GM23338 (cell line): ENCODE results near the gene RASIP1. TPM values are rescaled to one million over a fixed set of nuclear protein-coding genes. Genes with fewer than 3 reads are reported as not detected.

Source experiments
- ATAC-seq: fragments of 200-7000 bp; cut with Tn5 transposase; 3 replicates; pipeline ENCODE4 v1.9.1; 2020
- DNase-seq: peaks from one replicate; pipeline ENCODE4 v3.0.0-alpha.2; 2015; ENCODE audit warnings: low spot score
- H2AFZ ChIP-seq: fragments of 200-600 bp; sonication (generic); 2 replicates; pipeline ENCODE4 v1.8.0; 2016; ENCODE audit warnings: antibody characterized with exemption, mild to moderate bottlenecking, moderate library complexity
- H3F3A ChIP-seq: fragments of 200-600 bp; sonication (generic); replicated peaks from 2 replicates; pipeline ENCODE4 v1.8.0; 2017; ENCODE audit warnings: antibody characterized with exemption, mixed run types, low read depth
- H3K27ac ChIP-seq: fragments of 200-600 bp; sonication (generic); 2 replicates; pipeline ENCODE4 v1.6.1; 2016; ENCODE audit warnings: low read depth
- H3K27me3 ChIP-seq: fragments of 200-600 bp; sonication (generic); 2 replicates; pipeline ENCODE4 v1.8.0; 2016; ENCODE audit warnings: mild to moderate bottlenecking, mixed run types, moderate library complexity; ENCODE audit not compliant: insufficient read depth
- H3K36me3 ChIP-seq: fragments of 200-600 bp; sonication (generic); 2 replicates; pipeline ENCODE4 v1.8.0; 2016; ENCODE audit warnings: mild to moderate bottlenecking; ENCODE audit not compliant: insufficient read depth
- H3K4me1 ChIP-seq: fragments of 200-600 bp; sonication (generic); 2 replicates; pipeline ENCODE4 v1.8.0; 2016; ENCODE audit warnings: mild to moderate bottlenecking, moderate library complexity; ENCODE audit not compliant: insufficient read depth
- H3K4me2 ChIP-seq: fragments of 200-600 bp; sonication (generic); 2 replicates; pipeline ENCODE4 v1.7.1; 2017; ENCODE audit warnings: mixed run types
- H3K4me3 ChIP-seq: fragments of 200-600 bp; sonication (generic); 2 replicates; pipeline ENCODE4 v1.6.1; 2016; ENCODE audit warnings: mixed run types
- H3K79me2 ChIP-seq: fragments of 200-600 bp; sonication (generic); replicated peaks from 2 replicates; pipeline ENCODE4 v1.8.0; 2017; ENCODE audit warnings: mild to moderate bottlenecking; ENCODE audit not compliant: insufficient read depth
- H3K9me2 ChIP-seq: fragments of 200-600 bp; sonication (generic); 2 replicates; pipeline ENCODE4 v1.8.0; 2017; ENCODE audit not compliant: insufficient read depth
- H4K20me1 ChIP-seq: fragments of 200-600 bp; sonication (generic); replicated peaks from 2 replicates; pipeline ENCODE4 v1.8.0; 2017; ENCODE audit warnings: mild to moderate bottlenecking; ENCODE audit not compliant: insufficient read depth
- H3K27ac Mint-ChIP-seq: 2 replicates; pipeline ENCODE4 v1.8.0; 2020; ENCODE audit warnings: inconsistent platforms, mild to moderate bottlenecking, moderate library complexity, mixed read lengths
- H3K27me3 Mint-ChIP-seq: 3 replicates; pipeline ENCODE4 v1.8.0; 2022; ENCODE audit warnings: low read depth, mild to moderate bottlenecking, moderate library complexity, mixed read lengths, inconsistent platforms; ENCODE audit not compliant: insufficient read depth, poor library complexity
- H3K36me3 Mint-ChIP-seq: 3 replicates; pipeline ENCODE4 v1.8.0; 2021; ENCODE audit warnings: low read depth, mild to moderate bottlenecking, inconsistent platforms, moderate library complexity, mixed read lengths
- H3K4me1 Mint-ChIP-seq: 3 replicates; pipeline ENCODE4 v1.8.0; 2020; ENCODE audit warnings: mild to moderate bottlenecking, inconsistent platforms, mixed read lengths
- H3K4me3 Mint-ChIP-seq: 3 replicates; pipeline ENCODE4 v1.8.0; 2021; ENCODE audit warnings: moderate library complexity, mild to moderate bottlenecking, inconsistent platforms, mixed read lengths
- H3K9me3 Mint-ChIP-seq: 3 replicates; pipeline ENCODE4 v1.8.0; 2020; ENCODE audit warnings: moderate library complexity, mild to moderate bottlenecking, inconsistent platforms, mixed read lengths
- CREB1 ChIP-seq: fragments of 250-450 bp; sonication (Bioruptor Pico); IDR thresholded peaks from 2 replicates; pipeline ENCODE4 v1.5.0; 2020; ENCODE audit warnings: low read depth, mild to moderate bottlenecking, moderate library complexity
- EZH2 ChIP-seq: fragments of 200-600 bp; sonication (generic); IDR thresholded peaks from one replicate; pipeline ENCODE4 v1.8.0; 2017; ENCODE audit warnings: antibody characterized with exemption, mild to moderate bottlenecking, low read depth; ENCODE audit not compliant: unreplicated experiment
- EZH2phosphoT487 ChIP-seq: fragments of 200-600 bp; sonication (generic); IDR thresholded peaks from one replicate; pipeline ENCODE4 v1.8.1; 2018; ENCODE audit warnings: antibody characterized with exemption; ENCODE audit not compliant: unreplicated experiment
- JUNB ChIP-seq: IDR thresholded peaks from one replicate; pipeline ENCODE4 v1.6.1; 2016; ENCODE audit warnings: antibody characterized with exemption; ENCODE audit not compliant: unreplicated experiment
- NANOG ChIP-seq: IDR thresholded peaks from 2 replicates; pipeline ENCODE4 v1.6.1; 2016; ENCODE audit warnings: antibody characterized with exemption, borderline replicate concordance
- POLR2AphosphoS5 ChIP-seq: IDR thresholded peaks from 2 replicates; pipeline ENCODE4 v1.6.1; 2016; ENCODE audit warnings: antibody characterized with exemption, low read depth
- STAT1 ChIP-seq: IDR thresholded peaks from one replicate; pipeline ENCODE4 v1.6.1; 2016; ENCODE audit warnings: antibody characterized with exemption; ENCODE audit not compliant: unreplicated experiment
- ZNF114 ChIP-seq: fragments of 250-450 bp; sonication (Bioruptor Pico); IDR thresholded peaks from 2 replicates; pipeline ENCODE4 v1.5.0; 2020; ENCODE audit warnings: mild to moderate bottlenecking, moderate library complexity
- ZNF331 ChIP-seq: fragments of 250-450 bp; sonication (Bioruptor Pico); IDR thresholded peaks from 2 replicates; pipeline ENCODE4 v1.5.0; 2020; ENCODE audit warnings: low read depth, mild to moderate bottlenecking, moderate library complexity
- polyA plus RNA-seq: library from polyadenylated mRNA; unstranded; fragments of >200 nt; fragmentation: Nextera tagmentation; extraction: Ambion mirVana; gene quantifications from 2 replicates; pipeline ENCODE4 v1.2.1, GENCODE V29; 2016
- total RNA-seq: library from RNA; depleted of rRNA; stranded (reverse); fragments of >200 nt; shearing (Covaris generic); gene quantifications from 2 replicates; pipeline ENCODE4 v1.2.3, GENCODE V29; 2014
- TF ChIP-seq, protein P1 (sequence below): fragments of 250-450 bp; sonication (Bioruptor Pico); IDR thresholded peaks from 2 replicates; pipeline ENCODE4 v1.5.0; 2020; ENCODE audit warnings: mild to moderate bottlenecking, moderate library complexity
- TF ChIP-seq, protein P2 (sequence below): IDR thresholded peaks from 2 replicates; pipeline ENCODE4 v1.6.1; 2016; ENCODE audit warnings: antibody characterized with exemption
- TF ChIP-seq, protein P3 (sequence below): IDR thresholded peaks from one replicate; pipeline ENCODE4 v1.6.1; 2018; ENCODE audit warnings: antibody characterized with exemption; ENCODE audit not compliant: unreplicated experiment
- TF ChIP-seq, protein P4 (sequence below), 2 experiments: fragments of 200-600 bp in 1 of 2; sonication (generic) in 1 of 2; conservative IDR thresholded peaks; 2 replicates each; pipeline versions ENCODE4 v1.5.1 to v1.6.1; 2016 to 2017; ENCODE audit warnings: antibody characterized with exemption in 2 of 2, low read depth in 2 of 2, mild to moderate bottlenecking in 2 of 2, moderate library complexity in 1 of 2

RASIP1 gene
- total and polyA plus RNA-seq, 2 experiments from 2014 or later: 9.2 to 14.8 TPM

DNA sequence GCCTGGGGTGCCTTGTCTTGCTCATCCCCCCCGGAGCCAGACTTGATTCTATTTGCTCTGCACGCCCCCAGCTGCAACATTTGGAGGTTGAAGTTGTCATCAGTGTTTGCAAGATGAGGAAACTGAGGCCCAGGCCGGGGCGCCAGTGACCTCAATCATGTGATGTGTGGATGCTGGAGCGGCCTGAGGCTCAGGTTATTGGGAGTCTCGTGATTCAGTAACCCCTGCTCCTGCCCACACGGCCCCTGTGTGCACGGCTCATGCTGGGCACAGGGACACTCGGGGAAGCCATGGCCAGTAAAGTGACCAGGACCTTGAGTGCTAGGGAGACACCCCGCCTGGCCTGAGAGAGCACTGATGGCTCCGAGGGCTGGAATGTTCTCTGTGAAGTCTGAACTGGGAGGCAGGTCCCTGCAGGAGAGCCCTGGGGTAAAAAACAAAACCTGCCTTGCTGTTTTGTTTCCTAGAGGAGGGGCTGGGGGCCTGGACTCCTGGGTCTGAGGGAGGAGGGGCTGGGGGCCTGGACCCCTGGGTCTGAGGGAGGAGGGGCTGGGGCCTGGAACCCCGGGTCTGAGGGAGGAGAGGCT lies 16.8 kb upstream of the RASIP1 start:
- Histone ChIP-seq H3K27ac (no peak overlapping the region), H4K20me1 (no peaks in the 10 kb centered on the region), H3K79me2 (peaks cover under 1% of the 10 kb centered on the region; the same call in 1 of the 2 replicates), H3K4me1 (peaks cover 37% of the 10 kb centered on the region), H3K4me2 (no peak overlapping the region), H3F3A (peaks cover 6% of the 10 kb centered on the region; the same call in 1 of the 2 replicates), H3K9me2 (no peaks in the 10 kb centered on the region), H3K36me3 (no peaks in the 10 kb centered on the region), H3K27me3 (no peaks in the 10 kb centered on the region), H2AFZ (no peak overlapping the region), H3K4me3 (no peak overlapping the region)
- H3K27me3 Mint-ChIP-seq: peaks cover 36% of the 10 kb centered on the region
- H3K27ac Mint-ChIP-seq: no peak overlapping the region; the same call in 1 of the 2 replicates
- peaks cover 38% of the 10 kb centered on the region for H3K4me1 Mint-ChIP-seq
- peaks cover 4% of the 10 kb centered on the region; the same call in 2 of the 3 replicates for H3K36me3 Mint-ChIP-seq
- no peaks in the 10 kb centered on the region; the same call in 1 of the 3 replicates for H3K9me3 Mint-ChIP-seq
- H3K4me3 Mint-ChIP-seq: no peak overlapping the region; the same call in 2 of the 3 replicates
- no peak for ATAC-seq
- no peak for DNase-seq
- TF ChIP-seq POLR2AphosphoS5 (no peak), STAT1 (no peak), EZH2phosphoT487 (no peak), JUNB (no peak), NANOG (no peak), ZNF114 (CRISPR knock-in tag) (no peak), ZNF331 (no peak), CREB1 (CRISPR knock-in tag) (no peak), EZH2 (no peak)
- TF ChIP-seq, protein P1, sequence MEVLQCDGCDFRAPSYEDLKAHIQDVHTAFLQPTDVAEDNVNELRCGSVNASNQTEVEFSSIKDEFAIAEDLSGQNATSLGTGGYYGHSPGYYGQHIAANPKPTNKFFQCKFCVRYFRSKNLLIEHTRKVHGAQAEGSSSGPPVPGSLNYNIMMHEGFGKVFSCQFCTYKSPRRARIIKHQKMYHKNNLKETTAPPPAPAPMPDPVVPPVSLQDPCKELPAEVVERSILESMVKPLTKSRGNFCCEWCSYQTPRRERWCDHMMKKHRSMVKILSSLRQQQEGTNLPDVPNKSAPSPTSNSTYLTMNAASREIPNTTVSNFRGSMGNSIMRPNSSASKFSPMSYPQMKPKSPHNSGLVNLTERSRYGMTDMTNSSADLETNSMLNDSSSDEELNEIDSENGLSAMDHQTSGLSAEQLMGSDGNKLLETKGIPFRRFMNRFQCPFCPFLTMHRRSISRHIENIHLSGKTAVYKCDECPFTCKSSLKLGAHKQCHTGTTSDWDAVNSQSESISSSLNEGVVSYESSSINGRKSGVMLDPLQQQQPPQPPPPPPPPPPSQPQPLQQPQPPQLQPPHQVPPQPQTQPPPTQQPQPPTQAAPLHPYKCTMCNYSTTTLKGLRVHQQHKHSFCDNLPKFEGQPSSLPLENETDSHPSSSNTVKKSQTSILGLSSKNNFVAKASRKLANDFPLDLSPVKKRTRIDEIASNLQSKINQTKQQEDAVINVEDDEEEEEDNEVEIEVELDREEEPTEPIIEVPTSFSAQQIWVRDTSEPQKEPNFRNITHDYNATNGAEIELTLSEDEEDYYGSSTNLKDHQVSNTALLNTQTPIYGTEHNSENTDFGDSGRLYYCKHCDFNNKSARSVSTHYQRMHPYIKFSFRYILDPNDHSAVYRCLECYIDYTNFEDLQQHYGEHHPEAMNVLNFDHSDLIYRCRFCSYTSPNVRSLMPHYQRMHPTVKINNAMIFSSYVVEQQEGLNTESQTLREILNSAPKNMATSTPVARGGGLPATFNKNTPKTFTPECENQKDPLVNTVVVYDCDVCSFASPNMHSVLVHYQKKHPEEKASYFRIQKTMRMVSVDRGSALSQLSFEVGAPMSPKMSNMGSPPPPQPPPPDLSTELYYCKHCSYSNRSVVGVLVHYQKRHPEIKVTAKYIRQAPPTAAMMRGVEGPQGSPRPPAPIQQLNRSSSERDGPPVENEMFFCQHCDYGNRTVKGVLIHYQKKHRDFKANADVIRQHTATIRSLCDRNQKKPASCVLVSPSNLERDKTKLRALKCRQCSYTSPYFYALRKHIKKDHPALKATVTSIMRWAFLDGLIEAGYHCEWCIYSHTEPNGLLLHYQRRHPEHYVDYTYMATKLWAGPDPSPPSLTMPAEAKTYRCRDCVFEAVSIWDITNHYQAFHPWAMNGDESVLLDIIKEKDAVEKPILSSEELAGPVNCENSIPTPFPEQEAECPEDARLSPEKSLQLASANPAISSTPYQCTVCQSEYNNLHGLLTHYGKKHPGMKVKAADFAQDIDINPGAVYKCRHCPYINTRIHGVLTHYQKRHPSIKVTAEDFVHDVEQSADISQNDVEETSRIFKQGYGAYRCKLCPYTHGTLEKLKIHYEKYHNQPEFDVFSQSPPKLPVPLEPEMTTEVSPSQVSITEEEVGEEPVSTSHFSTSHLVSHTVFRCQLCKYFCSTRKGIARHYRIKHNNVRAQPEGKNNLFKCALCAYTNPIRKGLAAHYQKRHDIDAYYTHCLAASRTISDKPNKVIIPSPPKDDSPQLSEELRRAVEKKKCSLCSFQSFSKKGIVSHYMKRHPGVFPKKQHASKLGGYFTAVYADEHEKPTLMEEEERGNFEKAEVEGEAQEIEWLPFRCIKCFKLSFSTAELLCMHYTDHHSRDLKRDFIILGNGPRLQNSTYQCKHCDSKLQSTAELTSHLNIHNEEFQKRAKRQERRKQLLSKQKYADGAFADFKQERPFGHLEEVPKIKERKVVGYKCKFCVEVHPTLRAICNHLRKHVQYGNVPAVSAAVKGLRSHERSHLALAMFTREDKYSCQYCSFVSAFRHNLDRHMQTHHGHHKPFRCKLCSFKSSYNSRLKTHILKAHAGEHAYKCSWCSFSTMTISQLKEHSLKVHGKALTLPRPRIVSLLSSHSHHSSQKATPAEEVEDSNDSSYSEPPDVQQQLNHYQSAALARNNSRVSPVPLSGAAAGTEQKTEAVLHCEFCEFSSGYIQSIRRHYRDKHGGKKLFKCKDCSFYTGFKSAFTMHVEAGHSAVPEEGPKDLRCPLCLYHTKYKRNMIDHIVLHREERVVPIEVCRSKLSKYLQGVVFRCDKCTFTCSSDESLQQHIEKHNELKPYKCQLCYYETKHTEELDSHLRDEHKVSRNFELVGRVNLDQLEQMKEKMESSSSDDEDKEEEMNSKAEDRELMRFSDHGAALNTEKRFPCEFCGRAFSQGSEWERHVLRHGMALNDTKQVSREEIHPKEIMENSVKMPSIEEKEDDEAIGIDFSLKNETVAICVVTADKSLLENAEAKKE (CRISPR knock-in tag): no peak
- TF ChIP-seq, protein P2, sequence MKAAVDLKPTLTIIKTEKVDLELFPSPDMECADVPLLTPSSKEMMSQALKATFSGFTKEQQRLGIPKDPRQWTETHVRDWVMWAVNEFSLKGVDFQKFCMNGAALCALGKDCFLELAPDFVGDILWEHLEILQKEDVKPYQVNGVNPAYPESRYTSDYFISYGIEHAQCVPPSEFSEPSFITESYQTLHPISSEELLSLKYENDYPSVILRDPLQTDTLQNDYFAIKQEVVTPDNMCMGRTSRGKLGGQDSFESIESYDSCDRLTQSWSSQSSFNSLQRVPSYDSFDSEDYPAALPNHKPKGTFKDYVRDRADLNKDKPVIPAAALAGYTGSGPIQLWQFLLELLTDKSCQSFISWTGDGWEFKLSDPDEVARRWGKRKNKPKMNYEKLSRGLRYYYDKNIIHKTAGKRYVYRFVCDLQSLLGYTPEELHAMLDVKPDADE: no peak
- TF ChIP-seq, protein P3, sequence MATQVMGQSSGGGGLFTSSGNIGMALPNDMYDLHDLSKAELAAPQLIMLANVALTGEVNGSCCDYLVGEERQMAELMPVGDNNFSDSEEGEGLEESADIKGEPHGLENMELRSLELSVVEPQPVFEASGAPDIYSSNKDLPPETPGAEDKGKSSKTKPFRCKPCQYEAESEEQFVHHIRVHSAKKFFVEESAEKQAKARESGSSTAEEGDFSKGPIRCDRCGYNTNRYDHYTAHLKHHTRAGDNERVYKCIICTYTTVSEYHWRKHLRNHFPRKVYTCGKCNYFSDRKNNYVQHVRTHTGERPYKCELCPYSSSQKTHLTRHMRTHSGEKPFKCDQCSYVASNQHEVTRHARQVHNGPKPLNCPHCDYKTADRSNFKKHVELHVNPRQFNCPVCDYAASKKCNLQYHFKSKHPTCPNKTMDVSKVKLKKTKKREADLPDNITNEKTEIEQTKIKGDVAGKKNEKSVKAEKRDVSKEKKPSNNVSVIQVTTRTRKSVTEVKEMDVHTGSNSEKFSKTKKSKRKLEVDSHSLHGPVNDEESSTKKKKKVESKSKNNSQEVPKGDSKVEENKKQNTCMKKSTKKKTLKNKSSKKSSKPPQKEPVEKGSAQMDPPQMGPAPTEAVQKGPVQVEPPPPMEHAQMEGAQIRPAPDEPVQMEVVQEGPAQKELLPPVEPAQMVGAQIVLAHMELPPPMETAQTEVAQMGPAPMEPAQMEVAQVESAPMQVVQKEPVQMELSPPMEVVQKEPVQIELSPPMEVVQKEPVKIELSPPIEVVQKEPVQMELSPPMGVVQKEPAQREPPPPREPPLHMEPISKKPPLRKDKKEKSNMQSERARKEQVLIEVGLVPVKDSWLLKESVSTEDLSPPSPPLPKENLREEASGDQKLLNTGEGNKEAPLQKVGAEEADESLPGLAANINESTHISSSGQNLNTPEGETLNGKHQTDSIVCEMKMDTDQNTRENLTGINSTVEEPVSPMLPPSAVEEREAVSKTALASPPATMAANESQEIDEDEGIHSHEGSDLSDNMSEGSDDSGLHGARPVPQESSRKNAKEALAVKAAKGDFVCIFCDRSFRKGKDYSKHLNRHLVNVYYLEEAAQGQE: no peak
- TF ChIP-seq, protein P4, sequence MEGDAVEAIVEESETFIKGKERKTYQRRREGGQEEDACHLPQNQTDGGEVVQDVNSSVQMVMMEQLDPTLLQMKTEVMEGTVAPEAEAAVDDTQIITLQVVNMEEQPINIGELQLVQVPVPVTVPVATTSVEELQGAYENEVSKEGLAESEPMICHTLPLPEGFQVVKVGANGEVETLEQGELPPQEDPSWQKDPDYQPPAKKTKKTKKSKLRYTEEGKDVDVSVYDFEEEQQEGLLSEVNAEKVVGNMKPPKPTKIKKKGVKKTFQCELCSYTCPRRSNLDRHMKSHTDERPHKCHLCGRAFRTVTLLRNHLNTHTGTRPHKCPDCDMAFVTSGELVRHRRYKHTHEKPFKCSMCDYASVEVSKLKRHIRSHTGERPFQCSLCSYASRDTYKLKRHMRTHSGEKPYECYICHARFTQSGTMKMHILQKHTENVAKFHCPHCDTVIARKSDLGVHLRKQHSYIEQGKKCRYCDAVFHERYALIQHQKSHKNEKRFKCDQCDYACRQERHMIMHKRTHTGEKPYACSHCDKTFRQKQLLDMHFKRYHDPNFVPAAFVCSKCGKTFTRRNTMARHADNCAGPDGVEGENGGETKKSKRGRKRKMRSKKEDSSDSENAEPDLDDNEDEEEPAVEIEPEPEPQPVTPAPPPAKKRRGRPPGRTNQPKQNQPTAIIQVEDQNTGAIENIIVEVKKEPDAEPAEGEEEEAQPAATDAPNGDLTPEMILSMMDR (conservative IDR thresholded peaks at IDR 0.05; ENCODE audit: low read depth in 2 of 2): no peak
